ENCODE measurements around the gene FOXN3.

DNA sequence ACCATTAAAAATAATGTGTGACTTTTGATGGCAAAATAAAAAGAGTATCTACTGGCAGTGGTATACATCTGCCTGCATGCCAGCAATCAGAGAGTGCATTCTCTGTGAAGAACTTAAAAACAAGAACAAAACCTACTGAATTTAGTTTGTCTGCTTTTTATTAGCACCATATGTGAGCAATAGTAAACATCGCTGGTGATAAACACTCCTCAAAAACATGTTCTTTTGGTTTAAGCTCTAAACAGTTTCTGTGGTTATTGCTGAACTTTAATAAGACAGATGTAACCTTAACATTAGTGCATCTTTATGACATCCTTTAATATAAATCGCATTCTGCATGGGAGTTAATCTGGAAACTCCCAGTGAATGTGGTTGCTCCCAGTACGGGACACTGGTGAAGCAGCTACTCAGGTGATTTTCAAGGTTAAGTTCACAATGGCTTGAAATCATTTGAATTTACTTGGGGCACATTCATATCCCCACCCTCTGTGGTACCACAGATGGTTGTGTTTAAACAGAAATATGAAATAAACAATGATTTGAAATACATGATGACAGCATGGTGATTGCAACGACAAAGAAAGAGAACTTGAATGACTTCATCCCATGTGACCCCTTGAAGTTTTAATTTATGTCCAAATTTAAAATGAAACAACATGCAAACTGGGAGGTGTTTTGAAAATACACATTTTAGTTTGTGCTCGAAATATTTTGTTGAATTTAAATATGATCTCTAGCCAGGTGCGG, 285.9 kb downstream of the FOXN3 start:
- TF ChIP-seq, protein P1, sequence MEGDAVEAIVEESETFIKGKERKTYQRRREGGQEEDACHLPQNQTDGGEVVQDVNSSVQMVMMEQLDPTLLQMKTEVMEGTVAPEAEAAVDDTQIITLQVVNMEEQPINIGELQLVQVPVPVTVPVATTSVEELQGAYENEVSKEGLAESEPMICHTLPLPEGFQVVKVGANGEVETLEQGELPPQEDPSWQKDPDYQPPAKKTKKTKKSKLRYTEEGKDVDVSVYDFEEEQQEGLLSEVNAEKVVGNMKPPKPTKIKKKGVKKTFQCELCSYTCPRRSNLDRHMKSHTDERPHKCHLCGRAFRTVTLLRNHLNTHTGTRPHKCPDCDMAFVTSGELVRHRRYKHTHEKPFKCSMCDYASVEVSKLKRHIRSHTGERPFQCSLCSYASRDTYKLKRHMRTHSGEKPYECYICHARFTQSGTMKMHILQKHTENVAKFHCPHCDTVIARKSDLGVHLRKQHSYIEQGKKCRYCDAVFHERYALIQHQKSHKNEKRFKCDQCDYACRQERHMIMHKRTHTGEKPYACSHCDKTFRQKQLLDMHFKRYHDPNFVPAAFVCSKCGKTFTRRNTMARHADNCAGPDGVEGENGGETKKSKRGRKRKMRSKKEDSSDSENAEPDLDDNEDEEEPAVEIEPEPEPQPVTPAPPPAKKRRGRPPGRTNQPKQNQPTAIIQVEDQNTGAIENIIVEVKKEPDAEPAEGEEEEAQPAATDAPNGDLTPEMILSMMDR (IDR thresholded peaks at IDR 0.05), result no peak
- no peak for TF ChIP-seq POLR2A (IDR thresholded peaks at IDR 0.05)
